GM21619 (cell line): ENCODE measurements around the gene TRAPPC2.

Source experiments
- ATAC-seq: cut with Tn5 transposase; IDR thresholded peaks from one replicate; pipeline ENCODE4 v1.9.1; 2021; ENCODE audit not compliant: unreplicated experiment

TRAPPC2 gene

DNA sequence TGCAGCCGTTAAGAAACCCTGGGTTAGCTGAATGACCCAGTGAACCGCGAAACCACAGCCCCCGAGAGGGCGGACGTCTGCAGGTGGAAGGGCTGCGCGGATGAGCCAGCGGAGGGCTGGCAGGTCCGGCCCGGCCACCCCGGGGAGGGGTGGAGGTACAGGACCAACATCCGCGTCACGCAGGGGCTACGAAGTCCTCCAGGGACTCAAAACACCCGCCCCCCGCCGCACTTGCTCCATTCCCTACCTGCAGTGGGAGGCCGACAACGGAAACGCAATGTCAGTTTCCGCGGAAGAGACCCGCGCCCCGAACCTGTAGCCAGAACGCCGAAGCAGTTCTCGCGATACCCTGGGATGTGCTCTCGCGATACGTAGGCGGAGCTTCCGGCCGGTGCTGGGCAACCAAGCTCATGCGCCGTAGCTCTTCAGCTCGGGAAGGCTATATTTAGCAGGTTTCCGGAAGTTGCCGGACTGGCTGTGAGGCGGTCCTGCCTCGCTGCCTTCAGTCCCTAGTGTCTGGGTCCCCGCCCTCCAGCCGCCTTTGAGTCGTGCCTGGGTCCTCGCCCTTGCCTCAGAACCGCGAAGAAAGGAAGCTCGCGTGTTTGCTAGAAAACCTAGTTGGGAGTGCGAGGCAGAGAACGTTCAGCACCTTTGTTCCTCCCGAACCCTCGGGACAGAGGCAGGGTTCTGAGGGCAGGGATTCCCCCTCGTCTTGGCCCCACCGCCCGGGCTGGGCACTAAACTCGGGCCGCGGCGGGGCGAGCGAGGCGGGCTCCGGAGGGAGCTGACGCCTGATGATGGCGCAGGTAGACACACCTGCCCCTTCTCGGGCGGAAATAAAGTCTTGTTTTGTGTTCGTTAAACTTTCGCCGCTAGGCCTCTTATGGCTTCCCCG is at the start of gene TRAPPC2, which contains the start of gene OFD1:
TSS of gene TRAPPC2 (minus strand) at position 343 of the 895 bp plus-strand sequence. CDS start 14,657 bp downstream, outside the sequence.
TSS of gene OFD1 (plus strand) at position 471 of the 895 bp plus-strand sequence. CDS start at position 795, 324 bp downstream.
- peak; percentile 90 for ATAC-seq

DNA sequence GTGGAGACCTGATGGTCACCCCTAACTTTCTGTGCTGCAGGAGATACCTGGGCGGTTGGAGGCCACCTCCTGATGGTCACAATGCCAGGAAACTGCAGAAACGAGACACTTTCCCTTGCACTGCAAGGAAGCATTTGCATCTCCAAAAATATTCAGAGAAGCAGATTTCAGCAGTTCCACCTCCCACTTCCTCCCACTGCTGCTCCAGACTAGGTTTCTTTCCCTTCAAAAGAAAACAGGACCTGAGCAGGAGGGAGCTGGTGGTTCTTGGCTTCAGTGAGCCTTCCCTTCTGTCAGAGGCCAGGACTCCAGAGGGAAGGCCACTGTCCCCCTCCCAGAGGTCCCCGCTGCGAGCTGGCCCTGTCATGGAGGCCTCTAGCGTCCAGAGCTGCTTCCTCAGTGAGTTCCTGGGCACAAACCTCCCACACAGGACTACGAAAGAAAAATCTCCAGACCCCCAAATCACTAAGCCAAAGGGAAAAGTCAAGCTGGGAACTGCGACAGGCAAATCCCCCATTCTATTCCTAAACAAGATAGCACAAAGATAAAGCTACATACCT is 46.5 kb upstream of the TRAPPC2 start:
- no peak for ATAC-seq

DNA sequence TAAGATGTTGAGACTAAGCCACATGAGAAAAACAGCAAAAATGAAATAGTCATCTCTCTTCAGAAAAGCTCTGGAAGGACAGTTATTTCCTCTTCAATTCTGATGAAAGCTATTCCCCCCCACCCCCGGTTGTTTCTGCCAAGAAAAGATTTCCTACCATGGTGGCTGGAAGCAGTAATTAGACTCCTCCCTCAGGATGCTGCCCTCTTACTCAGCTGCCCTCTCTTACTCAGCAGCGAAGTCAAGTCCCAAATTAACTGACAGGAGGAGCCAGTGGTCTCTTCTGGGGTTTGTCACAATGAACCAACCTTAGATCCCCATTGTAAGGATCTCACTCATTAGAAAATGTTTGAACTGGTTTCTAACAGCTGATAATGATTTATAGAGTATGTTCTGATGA is 44.5 kb upstream of the TRAPPC2 start:
- no peak for ATAC-seq

DNA sequence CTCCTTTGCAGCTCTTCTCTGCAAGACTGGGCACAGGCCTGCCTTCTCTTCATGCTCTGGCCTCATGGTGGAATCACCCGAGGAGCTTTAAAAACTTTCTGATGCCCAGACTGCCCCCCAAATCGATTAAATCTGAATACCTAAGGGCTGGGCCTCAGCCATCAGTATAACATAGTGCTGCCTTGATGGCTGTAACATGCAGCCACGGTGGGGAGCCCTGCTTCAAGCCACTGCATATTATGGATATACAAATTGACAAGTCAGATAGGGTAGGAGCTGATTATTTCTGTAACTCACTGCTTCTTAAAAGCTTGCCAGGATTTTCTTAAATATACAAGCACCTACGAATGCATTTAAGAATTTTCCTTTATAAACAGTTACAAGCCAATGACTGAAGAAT is 42.0 kb upstream of the TRAPPC2 start:
- no peak for ATAC-seq

DNA sequence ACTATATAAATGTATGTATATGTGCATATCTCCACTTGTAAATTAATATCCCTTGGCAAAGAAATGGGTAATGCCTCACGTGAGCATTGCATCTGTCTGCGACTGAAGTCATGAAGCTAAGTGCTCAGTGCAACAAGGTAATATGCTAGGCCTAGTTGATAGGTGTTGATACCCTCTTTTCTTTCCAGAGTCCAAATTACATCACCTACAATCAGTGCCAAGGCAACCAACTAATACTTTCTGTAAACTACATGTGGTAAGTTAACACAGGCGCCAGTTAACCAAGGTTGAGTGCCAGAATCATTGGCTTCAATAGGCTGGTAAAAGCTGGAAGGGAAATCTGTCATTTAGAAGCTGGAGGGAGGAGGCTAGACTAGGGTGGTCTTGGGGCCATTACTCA is 41.4 kb upstream of the TRAPPC2 start:
- no peak for ATAC-seq

DNA sequence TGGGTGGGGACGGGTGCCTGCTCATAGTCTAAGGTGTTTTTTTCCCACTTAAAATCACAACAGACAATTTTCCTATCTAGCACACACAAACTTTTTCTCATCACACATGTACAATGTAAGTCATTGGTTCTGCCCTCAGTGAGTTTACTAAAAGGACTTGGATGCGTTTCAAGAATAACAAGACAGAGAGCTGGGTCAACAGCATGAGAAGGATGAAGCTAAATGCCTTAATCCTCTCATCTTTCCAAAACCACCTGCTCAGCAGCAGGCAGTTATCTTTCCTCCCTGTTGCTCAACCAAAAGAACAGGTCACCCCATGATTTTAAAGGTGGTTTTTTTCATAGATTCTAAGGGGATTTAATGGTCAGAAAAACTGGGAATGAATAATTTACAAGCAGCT is 40.3 kb upstream of the TRAPPC2 start:
- ATAC-seq, result no peak

DNA sequence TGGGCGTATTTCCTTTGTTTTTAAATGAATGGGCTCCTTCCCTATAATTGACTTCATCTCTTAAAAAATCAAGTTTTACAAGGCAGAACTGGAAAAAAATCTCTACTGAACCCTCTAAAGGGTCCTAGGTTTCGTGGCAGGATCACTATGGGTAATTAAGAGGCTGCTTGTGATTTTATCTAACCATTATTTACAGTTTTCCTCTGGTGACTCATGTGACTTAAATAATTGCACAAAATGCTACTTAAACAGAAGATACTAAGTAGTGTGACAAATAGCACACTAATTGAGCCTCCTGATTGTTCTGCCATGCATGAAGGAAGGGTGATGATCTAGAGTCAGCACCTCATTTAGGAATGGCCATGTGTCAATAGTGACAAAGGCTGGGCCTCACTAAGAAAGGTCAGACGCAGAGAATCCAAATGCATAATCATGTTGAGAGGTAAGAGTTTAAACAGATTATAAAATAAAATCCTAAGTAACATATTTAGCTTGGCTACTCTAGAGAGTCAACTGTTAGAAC is 35.7 kb upstream of the TRAPPC2 start:
- no peak for ATAC-seq

DNA sequence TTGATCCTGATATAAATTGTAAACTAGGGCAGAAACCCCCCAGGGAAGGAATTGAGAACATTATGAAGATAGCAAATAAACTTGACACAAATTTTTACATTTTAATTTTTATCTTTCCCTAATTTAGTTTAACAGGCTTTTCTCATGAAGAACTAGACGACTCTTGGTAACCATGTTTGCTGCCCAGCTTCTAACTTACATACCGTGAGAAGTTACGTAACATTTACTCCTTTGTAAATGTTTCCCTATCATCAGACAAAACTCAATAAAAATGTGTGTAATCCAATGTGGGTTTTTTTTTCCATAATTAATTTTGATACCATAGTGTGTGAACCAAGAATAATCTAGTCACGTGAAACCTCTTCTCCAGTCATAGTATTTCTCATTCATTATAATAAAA is 34.5 kb upstream of the TRAPPC2 start:
- ATAC-seq, result no peak

DNA sequence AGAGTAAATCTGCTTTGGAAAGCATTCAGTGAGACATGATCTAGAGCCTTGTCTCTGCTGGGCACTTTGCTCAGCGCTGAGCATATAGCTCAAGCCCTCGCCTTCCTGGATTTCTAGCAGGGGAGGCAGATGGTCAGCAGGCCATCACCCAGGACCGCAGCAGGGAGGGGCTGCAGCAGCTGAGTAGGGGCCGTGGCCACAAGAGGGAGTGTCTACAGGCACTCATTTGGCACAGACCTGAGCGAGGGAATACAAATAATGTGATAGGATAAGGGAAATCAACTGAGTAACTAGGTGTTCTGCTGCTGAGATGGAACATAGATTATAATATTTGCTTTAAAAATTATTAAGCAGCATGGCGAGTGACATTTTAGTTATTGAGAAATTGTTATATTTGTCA is 30.3 kb upstream of the TRAPPC2 start:
- no peak for ATAC-seq

DNA sequence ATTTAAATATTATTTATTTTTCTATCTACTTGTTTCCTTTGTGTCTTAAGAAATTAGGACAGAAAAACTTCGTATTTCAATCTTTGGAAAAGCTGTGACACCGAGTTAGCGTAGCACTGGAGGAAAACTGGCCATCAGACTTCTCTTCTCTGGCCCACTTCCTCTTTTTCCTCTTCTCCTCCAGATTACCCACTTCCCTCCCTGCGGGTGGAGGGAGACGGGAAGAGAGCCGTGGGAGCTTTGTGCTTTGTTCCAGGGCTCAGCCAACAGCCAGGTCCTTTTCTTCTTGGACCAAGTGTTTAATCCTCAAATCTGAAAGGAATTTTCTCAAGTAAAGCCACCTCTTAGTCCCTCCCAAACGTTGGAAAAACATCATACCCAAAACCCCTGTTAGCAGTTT is 29.9 kb upstream of the TRAPPC2 start:
- ATAC-seq, result no peak

DNA sequence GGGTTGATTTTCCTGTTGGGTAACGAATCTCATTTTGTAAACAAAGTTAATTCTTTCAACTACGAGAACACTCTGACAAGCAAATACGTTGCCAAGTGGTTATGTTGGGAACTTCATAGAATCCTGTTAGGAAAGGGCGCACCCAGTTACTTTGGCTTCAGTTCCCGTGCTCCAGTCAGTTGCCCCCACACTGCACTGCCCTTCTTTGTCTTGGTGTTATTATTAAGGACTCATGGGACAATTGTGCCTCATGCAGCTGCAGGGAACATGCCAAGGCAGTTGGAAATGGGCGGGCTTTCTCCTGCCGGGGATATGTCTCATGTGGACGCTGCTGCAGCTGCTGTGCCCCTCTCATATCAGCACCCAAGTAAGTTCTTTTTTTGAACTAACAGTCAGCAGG is 29.1 kb upstream of the TRAPPC2 start:
- no peak for ATAC-seq

DNA sequence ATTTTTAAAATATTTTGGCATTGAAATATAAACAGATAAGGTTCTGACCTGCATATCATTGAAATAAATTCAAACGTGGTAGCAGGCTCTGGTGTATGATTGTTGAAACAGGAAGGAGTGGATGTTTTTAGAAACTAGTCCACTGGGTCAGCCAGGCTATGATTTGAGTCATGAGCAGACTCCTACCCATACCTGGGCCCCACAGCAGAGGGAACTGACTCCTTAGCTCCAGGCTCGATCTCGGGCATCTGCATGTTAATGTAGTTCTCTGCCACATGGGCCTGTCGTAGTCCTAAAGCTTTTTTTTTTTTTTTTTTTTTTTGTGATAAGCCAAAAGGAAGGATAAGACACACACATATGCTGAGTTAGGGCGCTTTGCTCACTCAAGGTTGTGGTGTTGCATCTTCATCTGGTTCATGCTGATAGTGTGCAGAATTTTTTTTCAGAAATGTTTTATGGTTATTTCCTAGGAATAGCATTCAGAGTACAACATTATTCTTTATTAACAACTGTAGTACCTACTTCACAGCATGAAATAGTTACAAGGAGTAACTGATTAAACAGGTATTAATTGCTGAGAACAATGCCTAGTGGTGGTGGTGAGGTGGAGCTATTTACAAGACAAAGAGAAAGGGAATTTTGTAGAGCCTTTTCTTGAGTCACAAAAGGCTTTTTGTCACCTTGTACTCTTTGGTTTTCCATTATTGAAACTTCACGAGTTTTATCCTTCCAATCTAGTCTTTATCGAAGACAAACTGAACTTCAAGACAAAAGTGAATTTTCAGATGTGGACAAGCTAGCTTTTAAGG is 27.4 kb upstream of the TRAPPC2 start:
- no peak for ATAC-seq

DNA sequence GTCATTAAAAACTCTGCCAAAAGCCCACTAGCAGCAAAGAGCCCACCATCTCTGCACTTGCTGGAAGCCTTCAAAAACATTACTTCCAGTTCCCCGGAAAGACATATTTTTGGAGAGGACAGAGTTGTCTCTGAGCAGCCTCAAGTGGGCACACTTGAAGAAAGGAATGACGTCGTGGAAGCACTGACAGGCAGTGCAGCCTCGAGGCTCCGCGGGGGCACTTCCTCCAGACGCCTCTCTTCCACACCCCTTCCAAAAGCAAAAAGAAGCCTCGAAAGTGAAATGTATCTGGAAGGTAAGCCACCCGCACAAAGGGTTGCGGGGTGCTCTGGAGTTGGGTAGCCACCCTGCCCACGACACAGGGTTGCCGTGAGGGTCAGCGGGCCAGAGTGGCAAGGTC is 26.0 kb upstream of the TRAPPC2 start:
- no peak for ATAC-seq

DNA sequence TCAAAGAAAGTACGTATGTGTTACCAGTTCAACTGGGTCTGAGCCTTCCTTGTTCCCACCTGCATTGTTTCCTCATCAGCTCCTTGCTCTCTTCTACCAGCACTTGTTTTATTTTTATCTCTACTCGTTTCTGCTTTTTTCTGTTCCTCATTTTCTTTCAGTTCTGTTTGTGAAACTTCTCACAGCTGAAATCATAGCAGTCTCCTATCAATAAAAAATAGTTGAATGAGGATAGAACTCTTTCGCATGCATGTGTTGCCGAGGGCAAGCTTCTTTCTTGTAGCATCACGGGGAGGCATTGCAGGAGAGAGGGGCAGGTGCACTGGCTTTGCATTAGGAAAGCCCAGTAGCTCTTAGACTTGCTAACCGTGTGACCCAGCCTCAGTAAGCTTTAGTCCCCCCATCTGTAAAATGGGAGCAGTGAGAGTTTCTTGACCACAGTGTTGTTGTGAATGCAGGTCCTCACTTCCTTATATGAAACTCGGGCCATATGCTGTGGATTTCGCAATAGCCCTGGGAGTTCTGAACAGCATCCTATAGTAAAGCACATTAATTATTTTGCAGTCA is 24.8 kb upstream of the TRAPPC2 start:
- ATAC-seq, result peak; percentile 65

DNA sequence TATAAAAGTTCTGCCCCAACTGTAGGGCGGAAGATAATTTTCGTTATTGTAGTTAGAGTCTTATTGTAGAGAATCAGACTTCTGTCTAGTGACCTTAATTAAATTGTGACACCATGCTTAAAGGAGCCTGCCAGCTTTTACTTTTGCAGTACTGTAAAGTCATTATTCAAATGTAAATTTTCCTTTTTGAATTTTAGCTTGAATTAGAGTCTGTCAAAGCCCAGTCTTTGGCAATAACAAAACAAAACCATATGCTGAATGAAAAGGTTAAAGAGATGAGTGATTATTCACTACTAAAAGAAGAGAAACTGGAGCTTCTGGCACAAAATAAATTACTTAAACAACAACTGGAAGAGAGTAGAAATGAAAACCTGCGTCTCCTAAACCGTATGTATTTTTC is 22.0 kb upstream of the TRAPPC2 start:
- ATAC-seq, result no peak

DNA sequence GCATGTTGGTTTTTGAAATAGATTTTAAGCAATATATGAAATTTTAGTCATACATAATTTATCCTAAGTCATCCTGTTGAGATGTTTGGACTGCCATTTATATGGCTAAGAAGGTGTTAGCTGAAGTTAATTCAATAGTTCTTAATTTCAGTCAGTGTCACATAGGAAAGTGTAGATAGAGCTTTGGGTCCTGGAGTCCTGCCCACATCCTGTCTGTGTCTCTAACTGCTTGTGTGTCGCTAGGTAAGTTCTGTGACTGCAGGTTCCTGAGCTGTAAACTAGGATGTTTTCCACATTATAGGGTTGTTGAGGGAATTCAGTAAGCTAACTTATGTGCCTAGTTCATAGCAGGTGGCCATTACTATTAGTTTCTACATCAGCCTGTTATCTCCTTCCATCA is 20.8 kb upstream of the TRAPPC2 start:
- no peak for ATAC-seq

DNA sequence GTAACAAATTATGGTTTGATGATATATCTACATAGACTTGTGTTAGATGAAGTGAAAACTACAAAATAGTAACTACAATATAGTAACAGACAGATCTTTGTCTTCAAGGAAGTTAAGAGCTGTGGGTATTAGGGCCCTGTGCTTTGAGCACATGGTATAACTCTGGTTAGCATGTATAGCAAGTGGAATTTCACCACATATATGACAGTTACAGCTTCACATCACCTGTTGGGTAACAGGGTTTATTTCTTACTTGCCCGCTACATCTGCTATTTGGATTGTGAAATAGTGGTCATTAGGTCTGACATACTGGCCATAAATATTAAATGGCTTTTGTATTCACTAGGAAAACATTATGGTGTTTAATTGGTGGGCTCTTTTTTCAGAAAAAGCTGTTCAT is 20.3 kb upstream of the TRAPPC2 start:
- ATAC-seq, result no peak

DNA sequence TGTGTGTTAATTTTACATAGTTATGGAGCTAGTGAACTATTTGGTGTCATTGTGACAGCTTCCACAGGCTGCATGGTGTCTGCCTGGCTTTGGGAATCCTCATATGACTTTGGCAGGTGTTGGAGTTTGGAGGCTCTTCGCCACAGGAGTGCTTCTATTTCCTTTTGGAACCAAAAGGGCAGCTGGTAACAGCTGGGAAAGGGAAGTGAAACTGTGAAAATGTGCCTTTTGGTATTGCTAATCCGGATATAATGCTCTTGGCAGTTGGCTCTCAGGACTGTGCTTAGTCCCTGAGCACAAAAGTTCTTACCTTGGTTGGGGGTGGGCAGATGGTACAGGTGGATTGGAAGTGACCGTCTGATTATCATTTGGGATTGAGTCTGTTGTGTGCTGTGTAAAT is 18.2 kb upstream of the TRAPPC2 start:
- peak; percentile 51 for ATAC-seq

DNA sequence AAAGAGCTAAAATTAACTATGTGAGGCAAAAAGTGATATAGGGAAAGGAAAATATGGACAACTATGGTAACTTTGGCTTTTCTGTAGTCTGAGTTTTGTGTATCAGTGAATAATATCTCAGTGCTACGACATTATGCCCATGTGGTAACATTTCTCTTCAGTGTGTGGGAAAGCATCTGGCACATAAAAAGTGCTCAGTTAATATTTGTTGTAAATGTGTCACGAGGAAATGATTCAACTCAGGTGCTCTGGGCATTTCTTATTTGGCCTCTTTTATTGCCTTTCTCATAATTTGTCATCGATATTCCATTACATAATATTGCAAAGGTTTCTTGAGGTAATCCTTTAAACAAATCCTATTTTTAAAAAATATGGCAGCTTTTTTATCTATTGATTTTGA is 17.7 kb upstream of the TRAPPC2 start:
- no peak for ATAC-seq

DNA sequence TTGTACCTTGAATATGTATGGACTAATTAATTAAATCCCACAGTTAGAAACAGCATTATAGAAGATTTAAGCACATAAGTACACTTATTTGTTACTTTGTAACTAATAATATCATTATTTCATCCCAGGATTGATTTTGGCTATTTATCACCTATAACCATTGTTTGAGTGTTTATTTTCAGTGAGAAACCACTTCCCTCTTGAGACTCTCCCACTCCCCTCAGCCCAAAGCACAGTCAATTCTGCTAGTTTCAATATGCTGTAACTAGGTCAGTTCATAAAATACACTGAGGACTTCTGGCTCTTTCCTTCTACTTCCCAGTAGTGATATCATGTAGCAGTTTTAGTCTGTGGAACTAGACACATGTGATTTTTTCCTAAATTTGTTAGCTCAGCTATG is 16.4 kb upstream of the TRAPPC2 start:
- peak; percentile 53 for ATAC-seq

DNA sequence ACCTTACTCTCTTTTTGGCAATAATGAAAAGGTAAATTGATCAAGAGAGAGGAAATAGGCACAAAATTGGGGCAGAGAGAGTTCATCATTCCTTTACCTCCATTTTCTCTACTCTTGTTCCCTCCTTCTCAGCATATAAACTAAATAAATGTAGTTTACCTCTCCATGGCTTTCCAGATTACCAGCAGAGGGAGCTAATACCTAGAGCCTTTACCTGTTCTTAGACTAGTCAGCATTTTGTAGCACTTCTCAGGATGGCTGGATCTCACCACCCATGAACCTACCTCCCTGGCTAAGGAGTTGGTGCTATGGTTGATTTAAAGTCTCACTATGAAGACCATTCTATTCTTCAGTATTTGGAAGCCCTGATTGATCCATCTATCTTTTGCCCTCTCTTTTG is 15.8 kb upstream of the TRAPPC2 start:
- no peak for ATAC-seq
